Measurements from ENCODE around the gene UTS2B. TPM values are rescaled to one million over a fixed set of nuclear protein-coding genes. Genes with fewer than 3 reads are reported as not detected.

UTS2B gene
- total and polyA plus RNA-seq, 4 donors: 0.10 to 0.76 TPM; not detected in 2

- TF ChIP-seq, protein P1, sequence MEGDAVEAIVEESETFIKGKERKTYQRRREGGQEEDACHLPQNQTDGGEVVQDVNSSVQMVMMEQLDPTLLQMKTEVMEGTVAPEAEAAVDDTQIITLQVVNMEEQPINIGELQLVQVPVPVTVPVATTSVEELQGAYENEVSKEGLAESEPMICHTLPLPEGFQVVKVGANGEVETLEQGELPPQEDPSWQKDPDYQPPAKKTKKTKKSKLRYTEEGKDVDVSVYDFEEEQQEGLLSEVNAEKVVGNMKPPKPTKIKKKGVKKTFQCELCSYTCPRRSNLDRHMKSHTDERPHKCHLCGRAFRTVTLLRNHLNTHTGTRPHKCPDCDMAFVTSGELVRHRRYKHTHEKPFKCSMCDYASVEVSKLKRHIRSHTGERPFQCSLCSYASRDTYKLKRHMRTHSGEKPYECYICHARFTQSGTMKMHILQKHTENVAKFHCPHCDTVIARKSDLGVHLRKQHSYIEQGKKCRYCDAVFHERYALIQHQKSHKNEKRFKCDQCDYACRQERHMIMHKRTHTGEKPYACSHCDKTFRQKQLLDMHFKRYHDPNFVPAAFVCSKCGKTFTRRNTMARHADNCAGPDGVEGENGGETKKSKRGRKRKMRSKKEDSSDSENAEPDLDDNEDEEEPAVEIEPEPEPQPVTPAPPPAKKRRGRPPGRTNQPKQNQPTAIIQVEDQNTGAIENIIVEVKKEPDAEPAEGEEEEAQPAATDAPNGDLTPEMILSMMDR (IDR thresholded peaks at IDR 0.05; ENCODE audit: low read depth, low read length, missing input control): no peak
Observed at GRCh38 chr3:191217301-191217700, 113.0 kb downstream of the UTS2B start (continued).

Other genes starting within 250 kb of the UTS2B start
- not detected for gene OSTN, start 131.3 kb downstream of the UTS2B start, total RNA-seq
- not detected for gene OSTN, start 131.3 kb downstream of the UTS2B start, polyA plus RNA-seq
- 10 to 100 TPM; 15.4 to 69.0 TPM for gene CCDC50, start 1.1 kb downstream of the UTS2B start, total RNA-seq
- 10 to 100 TPM; 27.3 to 40.0 TPM for gene CCDC50, start 1.1 kb downstream of the UTS2B start, polyA plus RNA-seq
- not detected for gene PYDC2, start 130.6 kb upstream of the UTS2B start, total RNA-seq
- gene PYDC2, start 130.6 kb upstream of the UTS2B start, polyA plus RNA-seq: not detected

Data from liver (tissue), 5 donors.